Left ventricle myocardium inferior (tissue), 1 donor: ENCODE measurements around the gene DUT. TPM values are rescaled to one million over a fixed set of nuclear protein-coding genes. Genes with fewer than 3 reads are reported as not detected.

Experiments used
- DNase-seq: peaks from one replicate; pipeline ENCODE4 v3.0.0-alpha.2; 2020
- H3K27ac ChIP-seq: fragments of 200-600 bp; replicated peaks from 2 replicates; pipeline ENCODE4 v1.8.0; 2021
- H3K27me3 ChIP-seq: fragments of 200-600 bp; 2 replicates; pipeline ENCODE4 v1.8.0; 2021; ENCODE audit warnings: low read depth
- H3K36me3 ChIP-seq: fragments of 200-600 bp; 2 replicates; pipeline ENCODE4 v1.8.0; 2021
- H3K4me1 ChIP-seq: fragments of 200-600 bp; 2 replicates; pipeline ENCODE4 v1.8.0; 2021
- H3K4me3 ChIP-seq: fragments of 200-600 bp; 2 replicates; pipeline ENCODE4 v1.8.0; 2021; ENCODE audit warnings: mild to moderate bottlenecking, moderate library complexity
- H3K9me3 ChIP-seq: fragments of 200-600 bp; replicated peaks from 2 replicates; pipeline ENCODE4 v1.8.0; 2021
- intact Hi-C: fragments of 100-400 bp; cut with micrococcal nuclease; formaldehyde crosslinking; loops from one replicate; pipeline ENCODE4 v1.11.0; 2022
- total RNA-seq: library from RNA; stranded (reverse); fragmentation: NEBNext Ultra II Directional; extraction: Animal tissue kit (Norgen Biotek cat#: 25700); gene quantifications from one replicate; pipeline ENCODE4 v1.2.1, GENCODE V29; 2021
- TF ChIP-seq, protein P1 (sequence below): fragments of 200-600 bp; IDR thresholded peaks from 2 replicates; pipeline ENCODE4 v1.8.0; 2021; ENCODE audit warnings: antibody characterized with exemption, mild to moderate bottlenecking, borderline replicate concordance
- donor health status: DM: no; HTN: yes; CAD: no; lungs with severe emphysema.

Gene DUT
- total RNA-seq, 1 donor from 2014 or later, result 78.5 TPM

DNA sequence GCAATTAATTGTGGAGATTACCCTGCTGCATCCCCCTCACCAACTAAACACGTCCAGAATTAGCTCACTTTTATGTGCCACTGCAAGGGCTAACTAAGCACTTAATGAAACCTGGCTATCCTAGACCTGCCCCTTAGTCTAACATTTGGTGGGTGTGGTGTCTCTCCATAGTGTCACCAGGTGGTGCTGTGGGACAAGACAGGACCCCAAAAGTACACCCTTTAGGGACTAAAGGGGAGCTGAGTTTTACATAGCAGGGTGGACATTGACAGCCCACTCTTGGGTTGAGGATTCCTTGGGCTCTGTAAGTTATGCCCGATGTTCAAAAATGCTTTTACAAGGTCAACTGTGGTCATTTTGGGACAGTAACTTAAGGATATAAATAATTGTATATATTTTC is 5.7 kb downstream of the DUT start:
- H3K36me3 ChIP-seq, result peaks cover 64% of the 10 kb centered on the region
- TF ChIP-seq, protein P1, sequence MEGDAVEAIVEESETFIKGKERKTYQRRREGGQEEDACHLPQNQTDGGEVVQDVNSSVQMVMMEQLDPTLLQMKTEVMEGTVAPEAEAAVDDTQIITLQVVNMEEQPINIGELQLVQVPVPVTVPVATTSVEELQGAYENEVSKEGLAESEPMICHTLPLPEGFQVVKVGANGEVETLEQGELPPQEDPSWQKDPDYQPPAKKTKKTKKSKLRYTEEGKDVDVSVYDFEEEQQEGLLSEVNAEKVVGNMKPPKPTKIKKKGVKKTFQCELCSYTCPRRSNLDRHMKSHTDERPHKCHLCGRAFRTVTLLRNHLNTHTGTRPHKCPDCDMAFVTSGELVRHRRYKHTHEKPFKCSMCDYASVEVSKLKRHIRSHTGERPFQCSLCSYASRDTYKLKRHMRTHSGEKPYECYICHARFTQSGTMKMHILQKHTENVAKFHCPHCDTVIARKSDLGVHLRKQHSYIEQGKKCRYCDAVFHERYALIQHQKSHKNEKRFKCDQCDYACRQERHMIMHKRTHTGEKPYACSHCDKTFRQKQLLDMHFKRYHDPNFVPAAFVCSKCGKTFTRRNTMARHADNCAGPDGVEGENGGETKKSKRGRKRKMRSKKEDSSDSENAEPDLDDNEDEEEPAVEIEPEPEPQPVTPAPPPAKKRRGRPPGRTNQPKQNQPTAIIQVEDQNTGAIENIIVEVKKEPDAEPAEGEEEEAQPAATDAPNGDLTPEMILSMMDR, result peak; percentile 19
- H3K9me3 ChIP-seq, result no peaks in the 10 kb centered on the region
- peaks cover 10% of the 10 kb centered on the region for H3K4me1 ChIP-seq
- intact Hi-C loops, result no loop called here
- no peaks in the 10 kb centered on the region for H3K27me3 ChIP-seq
- H3K4me3 ChIP-seq, result no peak overlapping the region
- no peak for DNase-seq
- H3K27ac ChIP-seq, result no peak overlapping the region

- intact Hi-C loops, result no loop called here
- TF ChIP-seq, protein P1, result no peak
- no peak overlapping the region for H3K4me3 ChIP-seq
- H3K27ac ChIP-seq, result no peak overlapping the region
- no peaks in the 10 kb centered on the region for H3K27me3 ChIP-seq
- no peaks in the 10 kb centered on the region for H3K9me3 ChIP-seq
- DNase-seq, result no peak
- H3K36me3 ChIP-seq, result peaks cover 71% of the 10 kb centered on the region
- peaks cover 3% of the 10 kb centered on the region for H3K4me1 ChIP-seq
These were observed 6.4 kb downstream of the DUT start for GRCh38 chr15:48337607-48338006.

DNA sequence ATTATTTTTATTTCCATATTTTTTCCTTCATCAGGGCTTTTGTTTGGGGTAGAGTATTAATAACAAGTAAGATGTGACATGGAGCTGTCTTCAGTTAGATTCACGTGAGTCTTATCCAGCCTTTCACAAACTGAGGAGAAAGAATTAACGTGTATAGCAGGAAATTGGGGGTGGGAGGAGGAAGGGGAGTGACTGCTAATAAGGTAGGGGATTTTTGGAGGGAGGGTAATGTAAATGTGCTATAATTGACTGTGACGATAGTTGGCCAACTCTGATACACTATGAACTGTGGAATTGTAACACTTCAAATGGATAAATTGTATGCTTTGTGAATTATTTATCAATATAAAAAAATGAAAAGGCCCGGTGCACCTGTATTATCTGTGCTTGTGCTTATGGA is 8.9 kb downstream of the DUT start:
- H3K27ac ChIP-seq, result no peak overlapping the region
- TF ChIP-seq, protein P1, result no peak
- H3K9me3 ChIP-seq, result no peaks in the 10 kb centered on the region
- no peaks in the 10 kb centered on the region for H3K27me3 ChIP-seq
- DNase-seq, result no peak
- peaks cover 72% of the 10 kb centered on the region for H3K36me3 ChIP-seq
- no peaks in the 10 kb centered on the region for H3K4me1 ChIP-seq
- intact Hi-C loops, result no loop called here
- H3K4me3 ChIP-seq, result no peak overlapping the region

- Histone ChIP-seq H3K27ac (no peak overlapping the region), H3K9me3 (no peaks in the 10 kb centered on the region), H3K27me3 (no peaks in the 10 kb centered on the region), H3K4me3 (no peak overlapping the region), H3K4me1 (no peaks in the 10 kb centered on the region), H3K36me3 (peaks cover 40% of the 10 kb centered on the region)
- intact Hi-C loops, result no loop called here
- TF ChIP-seq, protein P1, result no peak
- no peak for DNase-seq
These were observed 12.6 kb downstream of the DUT start for GRCh38 chr15:48343865-48344264.

DNA sequence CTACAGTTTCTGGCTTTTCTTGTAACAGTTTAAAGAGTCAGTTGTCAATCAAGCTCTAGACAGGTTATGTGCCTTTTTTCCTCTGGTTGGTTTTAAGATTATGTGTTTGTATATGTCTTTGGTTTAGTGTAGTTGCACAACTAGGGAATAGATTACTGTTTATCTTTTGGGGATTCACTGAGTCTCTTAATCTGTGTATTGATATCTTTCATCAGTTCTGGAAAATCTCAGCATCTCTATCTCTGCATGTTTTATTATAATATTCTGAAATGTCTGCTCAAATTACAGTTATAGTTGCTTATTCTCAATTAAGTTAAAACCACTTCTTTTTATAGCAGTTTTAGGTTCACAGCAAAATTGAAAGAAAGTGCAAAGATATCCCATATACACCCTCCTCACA is 14.3 kb downstream of the DUT start:
- Histone ChIP-seq H3K4me1 (no peaks in the 10 kb centered on the region), H3K4me3 (no peak overlapping the region), H3K27ac (no peak overlapping the region), H3K27me3 (no peaks in the 10 kb centered on the region), H3K36me3 (peaks cover 34% of the 10 kb centered on the region), H3K9me3 (no peaks in the 10 kb centered on the region)
- TF ChIP-seq, protein P1, result no peak
- intact Hi-C loops, result no loop called here
- no peak for DNase-seq
